COR-L47 (cell line): ENCODE results near the gene KCND3.

ENCODE experiments used
- DNase-seq: peaks from one replicate; lab custom pipeline; 2025; lab: John Stamatoyannopoulos, UW

Gene KCND3

GRCh38 chr1:111725192-111725591 is 264.3 kb downstream of the KCND3 start:
- no peak for DNase-seq

GRCh38 chr1:111723871-111724270 is 265.6 kb downstream of the KCND3 start:
- no peak for DNase-seq

GRCh38 chr1:111723091-111723806 is 266.2 kb downstream of the KCND3 start:
- DNase-seq: no peak

- DNase-seq: no peak
Observed at GRCh38 chr1:111720977-111721786, 268.3 kb downstream of the KCND3 start.
